Activated CD4-positive, alpha-beta T cell treated with anti-CD3 and anti-CD28 coated beads, Interleukin-2, amount 50 U/mL, for 4 hours (primary cell): ENCODE measurements around the gene ESYT2.

ENCODE experiments used
- DNase-seq, 2 experiments: peaks; one replicate each; pipeline ENCODE4 v3.0.0-alpha.2; 2020

Gene ESYT2

DNA sequence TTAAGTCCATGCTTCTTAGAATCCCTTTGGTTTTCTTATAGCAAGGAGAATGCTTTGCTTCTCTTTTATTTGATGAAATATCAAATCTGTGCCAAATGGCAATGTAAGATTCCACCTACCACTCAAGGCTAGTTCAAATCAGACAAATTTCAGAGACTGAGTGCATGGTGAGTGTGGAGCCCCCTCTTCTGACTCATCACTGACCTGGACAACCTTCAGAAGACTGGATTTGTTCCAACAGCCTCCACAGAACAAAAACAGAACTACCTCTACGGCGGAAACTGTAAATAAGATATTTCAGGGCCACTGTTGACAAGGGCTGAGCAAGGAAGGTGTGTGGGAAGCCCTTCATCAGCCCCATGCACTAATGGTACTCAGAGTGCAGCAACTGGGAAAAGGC is 145.8 kb downstream of the ESYT2 start:
- DNase-seq, result no peak

DNA sequence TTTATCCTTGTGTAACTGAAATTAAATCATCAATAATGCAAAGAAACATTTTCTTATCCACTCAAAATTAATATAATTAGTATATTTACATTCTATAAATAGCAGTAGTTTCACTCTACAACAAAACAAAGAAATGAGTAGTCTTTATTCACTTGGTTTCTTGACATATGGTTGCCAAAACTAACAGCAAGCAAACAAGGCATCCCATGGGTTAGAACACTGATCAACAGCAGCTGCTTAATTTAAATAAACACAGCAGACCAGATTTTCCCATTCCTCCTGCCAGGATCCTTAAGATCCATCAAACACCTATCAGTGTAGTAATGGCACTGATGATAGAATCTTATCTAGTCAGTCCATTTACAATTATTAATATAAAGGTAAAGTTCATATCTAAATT is 146.9 kb downstream of the ESYT2 start:
- DNase-seq, result no peak
